Pancreas (tissue), 10 donors: Measurements from ENCODE around the gene PPIP5K2. TPM values are rescaled to one million over a fixed set of nuclear protein-coding genes. Genes with fewer than 3 reads are reported as not detected.

Experiments
- ATAC-seq, 4 donors: fragments of 200-7000 bp; cut with Tn5 transposase; one replicate each; pipeline versions ENCODE4 v1.8.0 to v1.9.1; 2020; ENCODE audit warnings: mild to moderate bottlenecking in 4 of 4, moderate library complexity in 4 of 4
- DNase-seq, 6 donors: peaks; one replicate each; pipeline ENCODE4 v3.0.0-alpha.2; 2020
- FAIRE-seq: peaks from 2 replicates; lab custom pipeline; 2012; peaks lifted over from hg19 to GRCh38; lab: Jason Lieb, UNC
- H3K27ac ChIP-seq, 4 donors: fragments of 200-600 bp; sonication (generic); 1 replicate in 3 of 4; 2 replicates in 1 of 4; pipeline versions ENCODE4 v1.5.0 to v1.8.0; 2020
- H3K27me3 ChIP-seq, 4 donors: fragments of 200-600 bp; one replicate each; pipeline ENCODE4 v1.8.0; 2021
- H3K36me3 ChIP-seq, 3 donors: fragments of 200-600 bp; sonication (generic) in 1 of 3; one replicate each; pipeline versions ENCODE4 v1.5.0 to v1.8.0; 2020 to 2021
- H3K4me1 ChIP-seq, 3 donors: fragments of 200-600 bp; one replicate each; pipeline ENCODE4 v1.8.0; 2021
- H3K4me3 ChIP-seq, 4 donors: fragments of 200-600 bp; sonication (generic) in 2 of 4; one replicate each; pipeline versions ENCODE4 v1.5.0 to v1.8.0; 2020 to 2021
- H3K9me3 ChIP-seq, 4 donors: fragments of 200-600 bp; one replicate each; pipeline ENCODE4 v1.8.0; 2021
- CTCF ChIP-seq, 4 donors: fragments of 200-600 bp; sonication (generic) in 3 of 4; IDR thresholded peaks; one replicate each; pipeline versions ENCODE4 v1.5.0 to v1.8.0; 2021; ENCODE audit warnings: antibody characterized with exemption in 4 of 4
- WGBS, 2 donors: extraction: QIAGEN DNeasy Blood & Tissue Kit; methylation state at CpG; one replicate each; pipeline ENCODE4 v1.1.7; 2013; 5-methylcytosine and 5-hydroxymethylcytosine counted together
- intact Hi-C, 3 donors: fragments of 100-400 bp; cut with DNase I; formaldehyde crosslinking; loops; one replicate each; pipeline versions ENCODE4 v1.11.1 to v1.14.2; 2022
- polyA plus RNA-seq, 2 donors: library from polyadenylated mRNA; stranded (reverse); fragments of 200-250 nt; gene quantifications; one replicate each; pipeline ENCODE4 v1.2.3, GENCODE V29; 2013
- total RNA-seq, 6 donors: library from RNA; stranded (reverse); fragmentation: NEBNext Ultra II Directional in 4 of 6; extraction: Animal tissue kit (Norgen Biotek cat#: 25700) in 4 of 6; gene quantifications; one replicate each; pipeline versions ENCODE4 v1.2.1 to v1.2.4, GENCODE V29; 2021 to 2023
- donor health status: healthy with polysubstance abuse.
- donor health status: DM: no; HTN: no; CAD: no; lungs with moderate emphysema.
- donor health status: DM: no; HTN: no; CAD: no.
- donor health status: control.
- donor health status: control.
- donor health status: Bipolar disorder and iron deficiency.
- donor health status: DM: yes; HTN: yes; CAD: no.
- donor health status: DM: no; HTN: no; CAD: no.
- donor health status: DM: no; HTN: no; CAD: no.
- donor health status: DM: yes; HTN: yes; CAD: no.

Gene PPIP5K2
- total and polyA plus RNA-seq, 8 donors, result 13.5 to 35.2 (median 22.4) TPM

GRCh38 chr5:103119070-103119764 is 884 bp upstream of the PPIP5K2 start:
- 1% methylated on average over 15 of the region's 15 CpGs for WGBS, 2 donors
- Histone ChIP-seq H3K27me3 (no peaks in the 10 kb centered on the region), H3K4me1 (peaks cover 0 to 25% (median 24%) of the 10 kb centered on the region in 3 donors), H3K36me3 (no peaks in the 10 kb centered on the region), H3K9me3 (no peaks in the 10 kb centered on the region), H3K4me3 (peak overlapping the region; percentile 50 to 76 (median 68)), H3K27ac (peak overlapping the region; percentile 92 to 97 (median 94))
- ATAC-seq (peak in 3 of 4 donors; percentile 5 to 16 (median 8)), FAIRE-seq (peak; percentile 29), DNase-seq (no peak)
- TF ChIP-seq CTCF (IDR thresholded peaks at IDR 0.05), result no peak
- intact Hi-C loops, result no loop called here

GRCh38 chr5:103120607-103121200 is 603 bp downstream of the PPIP5K2 start:
- Histone ChIP-seq H3K4me3 (peak overlapping the region; percentile 50 to 76 (median 68)), H3K4me1 (peaks cover 0 to 25% (median 24%) of the 10 kb centered on the region in 3 donors), H3K27ac (peak overlapping the region; percentile 92 to 97 (median 94)), H3K9me3 (no peaks in the 10 kb centered on the region), H3K27me3 (no peaks in the 10 kb centered on the region), H3K36me3 (no peaks in the 10 kb centered on the region)
- ATAC-seq, result peak in 2 of 4 donors; percentile 3 to 7
- no peak for TF ChIP-seq CTCF (IDR thresholded peaks at IDR 0.05)
- intact Hi-C loops, result no loop called here
- FAIRE-seq, result no peak
- 1% methylated on average over 17 of the region's 17 CpGs for WGBS, 2 donors
- DNase-seq, result peak in 1 of 6 donors; percentile 12

- DNase-seq (no peak), ATAC-seq (no peak), FAIRE-seq (no peak)
- Histone ChIP-seq H3K36me3 (no peaks in the 10 kb centered on the region), H3K27ac (no peak overlapping the region), H3K4me3 (no peak overlapping the region), H3K4me1 (peaks cover 0 to 24% (median 18%) of the 10 kb centered on the region in 3 donors), H3K9me3 (no peaks in the 10 kb centered on the region), H3K27me3 (no peaks in the 10 kb centered on the region)
- TF ChIP-seq CTCF (IDR thresholded peaks at IDR 0.05), result no peak
- WGBS, 2 donors, result 33 to 67% methylated on average over 3 of the region's 3 CpGs
- intact Hi-C loops, result no loop called here
These were observed 2.1 kb downstream of the PPIP5K2 start for GRCh38 chr5:103122242-103122641.

- TF ChIP-seq CTCF (IDR thresholded peaks at IDR 0.05), result no peak
- ATAC-seq, result no peak
- no peak for FAIRE-seq
These were observed 6.5 kb downstream of the PPIP5K2 start for GRCh38 chr5:103126557-103126956.

More at GRCh38 chr5:103126557-103126956, 6.5 kb downstream of the PPIP5K2 start:
- Histone ChIP-seq H3K9me3 (no peaks in the 10 kb centered on the region), H3K36me3 (no peaks in the 10 kb centered on the region), H3K27ac (no peak overlapping the region), H3K27me3 (no peaks in the 10 kb centered on the region), H3K4me3 (no peak overlapping the region), H3K4me1 (peaks cover 0 to 12% (median 4%) of the 10 kb centered on the region in 3 donors)
- DNase-seq, result no peak
- 76 to 83% methylated on average over 5 of the region's 5 CpGs for WGBS, 2 donors
- intact Hi-C loops, result no loop called here
